Kidney glomerular epithelial cell (primary cell): Measurements from ENCODE around the gene AP3M1.

Experiments
- DNase-seq: peaks from one replicate; lab custom pipeline; 2025; lab: John Stamatoyannopoulos, UW

AP3M1 gene

DNA sequence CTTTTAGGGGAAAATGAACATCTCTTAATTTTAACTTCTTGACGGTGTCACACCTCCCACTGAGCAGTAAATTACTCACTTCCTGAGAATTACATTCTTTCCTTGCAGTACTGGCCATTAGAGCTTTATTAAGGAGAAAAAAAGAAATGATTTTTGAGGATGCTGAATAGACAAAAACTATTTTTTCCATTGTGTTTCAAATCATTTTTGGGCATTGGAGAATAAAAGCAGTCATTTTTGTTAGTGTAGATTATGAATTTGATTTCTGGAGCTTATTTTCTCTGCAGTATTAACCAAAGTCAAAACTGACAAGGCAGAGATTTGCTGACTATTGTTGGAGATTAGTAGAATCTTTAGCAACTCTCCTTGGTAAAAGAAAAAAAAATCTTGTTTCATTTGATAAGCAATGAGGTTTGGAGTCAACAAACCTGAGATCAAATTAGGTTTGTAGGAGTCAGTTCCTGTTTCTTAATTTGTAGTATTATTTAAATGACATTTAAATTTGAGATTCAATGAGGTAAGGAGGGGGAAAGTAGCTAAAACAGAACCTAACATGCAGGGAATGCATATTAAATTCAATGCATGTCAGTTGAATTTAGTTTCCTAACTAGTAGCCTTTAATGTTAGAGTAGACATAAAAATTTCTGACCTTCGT is 70.6 kb downstream of the AP3M1 start:
- DNase-seq, result peak; percentile 79

DNA sequence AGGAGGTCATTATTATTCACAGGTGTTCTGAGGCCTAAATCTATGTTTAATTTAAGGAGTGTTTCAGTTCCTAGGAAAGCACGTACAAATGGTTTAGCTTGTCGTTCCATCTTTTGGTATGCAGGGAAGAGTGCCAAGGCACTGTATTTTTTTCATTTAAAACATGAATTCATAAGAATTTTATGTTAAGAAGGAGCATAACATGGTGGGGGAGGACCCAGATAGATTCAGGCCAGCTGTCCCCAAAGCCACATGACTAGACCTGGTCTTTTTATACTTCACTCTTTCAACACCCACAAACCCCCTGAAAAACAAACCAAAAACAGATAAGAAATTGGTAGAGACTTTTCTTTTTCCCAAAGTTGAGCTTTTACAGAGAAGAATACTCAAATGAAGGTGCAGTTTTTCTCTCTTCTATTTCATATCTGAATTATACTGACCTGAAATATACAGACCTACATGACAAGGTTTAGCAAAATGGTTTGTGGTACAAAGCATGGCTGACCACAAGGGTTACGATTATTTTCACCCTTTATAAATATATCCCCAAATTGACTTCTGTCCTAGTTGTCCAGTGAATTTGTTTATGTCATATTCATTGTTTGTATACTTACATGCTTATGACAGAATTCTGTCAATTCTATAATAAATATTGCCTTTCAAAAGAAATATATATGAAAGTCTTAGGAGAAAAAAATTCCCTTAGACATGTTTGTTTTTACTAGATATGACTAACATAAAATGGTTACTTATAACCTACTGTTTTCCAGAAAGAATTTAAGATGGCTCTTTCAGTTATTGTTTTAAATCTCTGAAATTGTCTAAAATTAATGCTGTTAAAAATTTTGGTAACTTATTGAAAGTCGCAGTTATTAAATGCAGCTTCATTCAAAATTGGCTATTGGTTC is 71.3 kb downstream of the AP3M1 start:
- DNase-seq, result peak; percentile 79

DNA sequence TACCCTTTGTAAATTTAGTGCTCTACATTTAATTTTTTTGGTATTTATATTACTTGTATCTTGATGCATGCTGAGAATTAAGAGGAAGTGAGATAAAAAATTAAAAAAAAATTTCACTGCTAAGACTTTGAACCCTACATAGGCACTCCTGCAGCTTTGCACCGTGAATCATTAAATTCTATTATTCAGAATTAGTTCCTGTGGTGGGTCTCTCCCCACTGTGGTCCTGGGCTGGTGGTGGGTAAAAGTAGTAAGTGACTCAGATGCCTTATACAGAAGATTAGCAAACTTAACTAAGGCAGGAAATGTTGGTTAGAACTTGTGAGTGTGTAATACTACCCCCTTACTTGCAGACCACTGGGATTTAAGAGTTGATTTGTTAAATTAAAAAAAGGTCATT is 72.6 kb downstream of the AP3M1 start:
- DNase-seq, result peak; percentile 62

DNA sequence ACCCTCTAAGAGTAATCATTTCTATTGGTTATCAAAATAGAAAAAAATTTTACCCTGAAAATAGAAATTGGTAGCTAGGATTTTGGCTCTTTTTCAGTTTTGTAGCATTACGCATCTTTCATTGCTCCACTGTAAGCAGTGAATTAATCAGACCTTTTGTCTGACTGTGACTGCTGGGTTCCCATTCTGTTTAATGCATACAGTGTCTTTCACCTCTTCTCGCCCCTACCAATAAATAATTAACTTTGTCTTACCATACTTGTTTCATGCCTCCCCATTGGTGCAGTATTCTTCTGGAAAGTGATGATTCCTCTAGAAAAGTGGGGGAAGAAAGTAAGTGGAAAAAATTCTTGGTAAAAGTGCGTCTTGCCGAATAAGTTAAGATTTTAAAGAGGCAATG is 73.2 kb downstream of the AP3M1 start:
- DNase-seq, result peak; percentile 22

DNA sequence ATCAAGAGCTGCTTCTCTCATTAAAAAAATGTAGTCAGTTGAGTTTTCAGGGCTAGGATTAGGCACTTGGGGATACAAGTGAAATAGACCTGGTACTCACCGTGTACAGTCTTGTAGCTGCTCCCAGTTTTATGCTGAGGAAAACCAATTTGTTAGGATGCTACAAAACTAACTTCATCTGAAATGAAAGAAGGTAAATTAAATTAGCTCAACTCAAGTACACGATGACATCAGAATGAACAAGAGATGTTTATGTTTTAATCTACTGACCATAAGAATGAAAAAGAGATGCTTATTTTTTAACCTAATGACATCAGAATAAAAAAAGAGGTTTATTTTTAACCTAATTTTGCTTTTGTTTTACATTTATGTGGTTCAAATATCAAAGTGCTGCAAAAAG is 73.7 kb downstream of the AP3M1 start:
- no peak for DNase-seq

DNA sequence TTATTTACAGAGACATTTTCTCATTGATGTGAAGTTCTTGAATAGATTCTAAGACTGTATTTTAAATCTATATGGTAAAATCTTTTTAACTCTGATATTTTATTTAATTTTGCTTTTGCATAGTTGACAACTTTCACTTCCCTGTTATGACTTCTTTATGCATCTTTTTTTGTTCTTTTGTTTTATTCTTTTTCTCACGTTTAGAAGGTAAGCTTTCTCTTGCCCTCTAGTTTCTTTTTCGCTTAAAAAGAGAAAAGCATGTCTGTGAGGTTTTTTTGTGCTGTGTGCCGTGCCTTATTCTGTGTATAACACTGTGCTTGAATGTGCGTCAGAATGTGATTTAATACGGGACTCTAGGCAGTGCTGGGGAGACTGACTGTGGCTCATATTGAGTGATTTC is 74.7 kb downstream of the AP3M1 start:
- DNase-seq, result no peak

DNA sequence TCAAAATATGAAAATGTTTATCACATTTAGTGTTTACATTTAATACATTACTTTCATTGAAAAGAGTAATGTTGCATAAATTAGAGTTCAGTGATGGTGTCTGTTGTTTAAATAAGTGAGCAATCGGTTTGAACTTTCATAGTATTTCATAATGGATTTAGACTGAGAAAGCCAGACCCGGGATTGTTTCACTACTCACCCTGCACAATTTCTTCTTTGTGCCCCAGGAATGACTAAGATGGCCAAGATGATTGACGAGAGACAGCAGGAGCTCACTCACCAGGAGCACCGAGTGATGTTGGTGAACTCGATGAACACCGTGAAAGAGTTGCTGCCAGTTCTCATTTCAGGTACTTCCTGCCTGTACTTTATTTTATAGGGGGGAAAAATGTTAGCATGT is 78.1 kb downstream of the AP3M1 start:
- DNase-seq, result peak; percentile 48

DNA sequence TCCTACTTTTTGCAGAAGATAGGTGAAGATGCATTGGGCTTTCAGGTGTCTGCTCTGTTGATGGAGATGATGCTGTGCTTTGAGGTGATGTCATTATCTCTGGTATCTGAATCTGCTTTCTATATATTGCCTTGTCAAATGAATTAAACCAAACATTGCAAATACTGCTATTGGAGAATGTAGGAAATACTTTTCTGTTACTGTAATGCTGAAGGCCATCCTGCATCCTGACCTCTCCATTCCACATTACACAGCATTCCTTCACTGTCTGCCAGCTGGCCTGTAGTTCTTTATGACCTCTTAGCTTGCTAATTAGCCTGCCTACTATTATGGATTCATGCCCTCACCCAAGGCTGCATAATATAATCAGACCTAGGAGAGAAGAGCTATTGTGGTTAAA is 79.5 kb downstream of the AP3M1 start:
- DNase-seq, result peak; percentile 69
